ENCODE results near the gene ANKAR.
"Not testable (repeated sequence)": the region's sequence is repeated elsewhere in the genome, so short reads cannot be mapped to it uniquely, and the experiment has no call there.

The ANKAR gene

GRCh38 chr2:189658306-189659212 lies 15.9 kb upstream of the ANKAR start:
- DNase-seq = no peak

DNA sequence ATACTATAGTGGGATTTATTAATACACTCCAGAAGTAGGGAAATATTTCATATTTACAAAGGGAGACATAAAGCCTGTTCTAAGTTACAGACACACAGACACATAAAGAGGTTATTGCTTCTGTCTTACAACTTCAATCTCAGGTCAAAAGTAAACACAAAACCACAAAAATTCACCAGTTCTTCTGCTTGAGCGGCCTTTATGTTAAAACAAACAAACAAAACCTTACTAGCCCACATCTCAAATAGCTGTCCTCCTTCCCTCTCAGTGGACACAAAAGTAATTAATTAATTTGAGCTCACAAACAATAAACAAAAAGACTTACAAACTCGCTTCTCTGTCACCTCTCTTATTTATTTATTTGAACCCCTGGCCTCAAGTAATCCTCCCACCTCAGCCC lies 14.7 kb upstream of the ANKAR start:
- DNase-seq = no peak

DNA sequence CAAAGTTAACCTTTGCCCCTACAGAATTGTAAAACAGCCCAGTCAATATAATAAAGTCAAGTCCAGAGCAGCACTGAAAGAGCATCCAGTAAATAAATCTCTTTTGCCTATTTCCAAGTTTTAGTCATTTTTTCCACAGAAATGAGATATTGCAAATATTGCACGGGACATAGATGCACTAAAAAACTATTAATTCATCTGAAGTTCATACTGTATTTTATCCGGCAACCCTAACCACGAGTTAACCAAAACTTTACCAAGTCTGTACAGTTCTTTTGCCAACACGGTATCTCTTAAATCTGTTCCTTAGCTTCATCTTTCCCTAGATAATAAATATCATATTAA lies 13.7 kb upstream of the ANKAR start:
- no peak for DNase-seq

DNA sequence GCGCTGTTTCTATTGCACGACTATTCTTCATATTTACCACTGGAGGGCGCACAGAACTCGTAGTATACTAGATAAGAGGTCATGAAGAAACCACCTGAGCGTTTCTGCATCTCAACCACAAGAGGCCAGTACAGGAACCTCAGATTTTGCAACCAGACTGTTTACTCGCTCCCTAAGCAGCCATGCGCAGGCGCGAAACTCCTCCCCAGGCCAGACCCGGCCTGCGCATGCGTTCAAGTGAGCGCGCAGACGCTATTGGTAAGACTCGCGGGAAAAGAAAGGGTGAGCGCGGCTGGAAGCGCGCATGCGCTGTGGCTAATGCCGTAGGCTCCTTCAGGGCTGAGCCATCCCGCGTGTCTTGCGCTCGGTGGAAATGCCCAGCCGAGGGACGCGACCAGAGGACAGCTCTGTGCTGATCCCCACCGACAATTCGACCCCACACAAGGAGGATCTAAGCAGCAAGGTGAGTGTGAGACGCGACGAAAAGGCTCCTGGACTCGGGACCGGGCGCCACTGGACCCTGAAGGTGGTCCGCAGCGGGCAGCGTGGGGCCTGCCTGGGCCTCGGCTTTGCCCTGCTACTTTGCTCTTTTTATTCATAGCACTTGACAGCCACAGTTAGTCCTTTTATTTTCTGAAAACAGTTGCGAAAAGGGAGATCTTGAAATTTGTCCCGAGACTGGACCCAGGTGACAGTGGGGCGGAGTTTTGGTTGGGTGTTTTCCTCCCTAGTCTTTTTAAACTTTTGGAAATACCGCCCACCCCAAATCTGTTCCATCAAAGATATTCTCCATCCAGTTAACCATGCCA lies 13.1 kb upstream of the ANKAR start, which contains the start of gene ASNSD1:
Gene ASNSD1, plus strand, starts transcription at position 312 of the 809 bp plus-strand sequence. CDS start 4,674 bp downstream, outside the sequence.
- DNase-seq = peak; percentile 99

DNA sequence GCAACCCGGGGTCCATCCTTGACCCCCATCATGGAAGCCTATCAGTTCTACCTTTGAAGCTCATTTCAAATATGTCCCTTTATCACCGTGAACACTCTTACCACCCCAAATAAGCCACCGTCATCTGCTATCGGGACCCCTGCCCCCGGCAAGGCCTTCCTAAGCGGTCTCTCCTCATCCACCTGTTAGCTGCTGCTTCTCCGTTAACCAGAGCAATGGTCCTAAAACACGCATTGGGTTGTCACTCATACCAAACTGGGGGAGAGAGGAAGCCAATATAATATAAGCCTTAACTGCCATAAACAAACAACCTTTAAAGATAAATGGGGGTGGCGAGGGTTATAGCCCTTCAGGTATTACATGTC lies 12.5 kb upstream of the ANKAR start:
- DNase-seq = no peak

GRCh38 chr2:189662669-189663226 lies 11.7 kb upstream of the ANKAR start:
- no peak for DNase-seq

DNA sequence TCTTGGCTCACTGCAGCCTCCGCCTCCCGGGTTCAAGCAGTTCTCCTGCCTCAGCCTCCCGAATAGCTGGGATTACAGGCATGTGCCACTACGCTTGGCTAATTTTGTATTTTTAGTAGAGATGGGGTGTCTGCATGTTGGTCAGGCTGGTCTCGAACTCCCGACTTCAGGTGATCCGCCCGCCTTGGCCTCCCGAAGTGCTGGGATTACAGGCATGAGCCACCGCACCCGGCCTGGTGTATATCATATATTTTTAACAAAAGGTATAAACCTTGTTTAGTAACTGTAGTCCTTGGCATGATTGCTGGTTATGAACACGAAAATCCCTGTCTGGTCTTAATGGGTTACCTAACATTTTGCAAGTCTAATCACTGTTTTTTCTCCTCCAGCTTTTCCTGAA lies 11.2 kb upstream of the ANKAR start:
- not testable (repeated sequence) for DNase-seq

DNA sequence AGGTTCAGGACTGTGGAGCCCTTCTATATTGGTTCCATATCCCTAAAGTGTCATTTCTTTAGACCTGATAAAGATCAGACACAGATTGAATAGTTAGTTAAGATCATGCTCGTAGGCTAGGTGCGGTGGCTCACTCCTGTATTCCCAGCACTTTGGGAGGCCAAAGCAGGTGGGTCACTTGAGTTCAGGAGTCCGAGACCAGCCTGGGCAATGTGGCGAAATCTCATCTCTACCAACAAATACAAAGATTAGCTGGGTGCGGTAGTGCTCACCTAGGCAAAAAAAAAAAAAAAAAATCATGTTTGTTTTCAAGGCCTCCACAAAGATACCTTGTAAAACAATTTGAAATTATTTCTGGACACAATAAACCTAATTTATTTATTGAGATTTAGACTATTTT lies 4.6 kb upstream of the ANKAR start:
- DNase-seq = no peak

- no peak for DNase-seq
Observed at GRCh38 chr2:189673661-189674373, 653 bp upstream of the ANKAR start.

- no peak for DNase-seq
Observed at GRCh38 chr2:189676471-189676870, 2.0 kb downstream of the ANKAR start.

- DNase-seq = no peak
Observed at GRCh38 chr2:189679226-189679625, 4.8 kb downstream of the ANKAR start.

DNA sequence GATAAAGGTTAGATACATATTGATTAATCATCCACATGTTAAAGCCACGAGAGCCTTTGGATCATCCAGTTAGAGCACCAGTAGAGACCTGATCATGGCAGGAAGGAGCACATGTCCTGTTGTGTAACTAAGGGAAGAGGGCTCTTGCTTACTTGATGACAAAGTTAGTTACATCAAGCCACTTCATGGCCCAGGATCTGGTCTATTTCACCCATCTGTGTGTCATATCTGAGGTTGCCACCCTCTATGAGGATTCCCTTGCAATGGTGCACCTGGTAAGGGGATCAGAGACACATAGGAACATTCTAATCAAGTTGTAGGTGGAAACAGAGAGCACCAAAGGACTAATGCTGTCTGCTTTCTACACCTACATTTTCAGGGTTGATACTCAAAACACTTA lies 6.7 kb downstream of the ANKAR start:
- DNase-seq = no peak

- no peak for DNase-seq
Observed at GRCh38 chr2:189681903-189682302, 7.4 kb downstream of the ANKAR start.

DNA sequence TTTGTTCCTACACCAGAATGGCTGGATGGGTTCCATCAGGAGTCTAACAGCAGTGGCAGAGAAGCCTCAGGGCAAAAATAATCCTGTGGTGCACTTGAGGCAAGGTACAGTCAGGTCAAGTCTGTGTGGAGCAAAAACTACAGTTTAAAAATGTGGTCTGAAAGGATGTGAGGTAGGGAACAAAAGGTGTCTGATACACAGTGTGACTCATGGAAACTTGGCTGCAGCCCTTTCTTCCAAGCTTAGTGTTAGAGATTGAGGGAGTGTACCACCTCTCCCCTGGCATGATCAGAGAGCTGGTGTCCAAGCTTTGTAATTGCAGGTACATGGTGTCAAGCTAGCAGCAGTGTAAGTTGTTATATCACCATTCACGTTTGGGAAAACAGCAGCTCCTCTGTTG lies 8.9 kb downstream of the ANKAR start:
- no peak for DNase-seq

GRCh38 chr2:189684811-189685210 lies 10.3 kb downstream of the ANKAR start:
- no peak for DNase-seq

DNA sequence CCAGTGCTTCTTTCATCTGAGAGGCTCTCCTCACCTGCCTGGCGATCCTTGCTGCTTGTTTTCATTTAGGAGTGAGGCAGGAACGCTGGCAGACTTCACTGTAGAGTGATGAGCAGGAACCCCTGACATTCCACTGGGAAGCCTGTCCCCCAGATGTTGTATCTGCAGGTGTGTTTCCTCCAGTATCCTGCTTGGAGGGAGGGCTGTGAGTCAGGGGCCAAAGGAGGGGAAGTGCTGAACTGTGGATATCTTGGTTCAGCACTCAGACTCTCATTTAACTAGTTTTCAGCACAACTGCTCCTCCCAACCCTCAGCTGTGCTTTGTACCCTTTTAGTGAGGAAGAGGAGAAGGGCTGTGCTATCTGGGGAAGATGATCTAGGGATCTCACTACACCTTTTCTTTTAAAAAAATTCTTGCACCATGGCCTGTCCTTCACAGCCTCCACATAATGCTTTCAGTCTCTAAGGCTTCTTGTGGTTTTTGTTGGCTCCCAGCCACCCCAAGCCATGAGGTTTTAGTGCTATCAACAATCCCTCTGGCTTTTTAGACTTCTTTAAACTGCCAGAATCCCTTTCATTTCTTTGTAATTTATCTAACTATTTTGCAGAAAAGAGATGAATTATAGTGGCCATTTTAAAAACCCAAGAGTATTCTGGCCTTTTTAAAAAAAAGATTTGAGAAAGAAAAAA lies 11.2 kb downstream of the ANKAR start:
- DNase-seq = peak; percentile 85

- not testable (repeated sequence) for DNase-seq
Observed at GRCh38 chr2:189687796-189688195, 13.3 kb downstream of the ANKAR start.

DNA sequence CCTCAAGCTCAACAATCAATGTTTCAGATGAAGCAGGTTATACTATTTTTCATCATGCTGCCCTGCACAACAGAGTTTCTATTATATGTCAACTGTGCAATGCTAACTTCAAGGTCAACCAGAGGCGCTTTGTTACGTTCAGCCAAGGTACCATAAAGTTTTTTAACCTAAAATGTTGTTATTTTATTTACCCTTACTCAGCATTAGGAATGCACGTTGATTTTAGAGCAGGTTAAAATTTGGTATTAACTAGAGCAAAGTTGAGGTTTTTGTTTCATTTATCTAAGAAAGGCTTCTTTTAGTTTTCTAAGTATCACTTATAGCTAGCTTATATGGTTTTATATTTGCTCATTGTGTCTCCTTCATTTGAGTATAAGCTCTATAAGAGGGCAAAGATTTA lies 21.8 kb downstream of the ANKAR start:
- DNase-seq = no peak

GRCh38 chr2:189698020-189698887 lies 23.8 kb downstream of the ANKAR start:
- DNase-seq = peak; percentile 66

GRCh38 chr2:189700681-189701080 lies 26.2 kb downstream of the ANKAR start:
- no peak for DNase-seq

- DNase-seq = no peak
Observed at GRCh38 chr2:189702071-189702470, 27.6 kb downstream of the ANKAR start.

All from RPMI8226 (cell line).